VCaP (cell line): ENCODE measurements around the gene FMN1.

ENCODE experiments used
- H3K27ac ChIP-seq: fragments of 450-650 bp; 2 replicates; pipeline ENCODE4 v1.5.1; 2017
- TF ChIP-seq, protein P1 (sequence below): fragments of 450-650 bp; conservative IDR thresholded peaks from 2 replicates; pipeline ENCODE4 v1.5.1; 2017; ENCODE audit warnings: mild to moderate bottlenecking, moderate library complexity

Gene FMN1

DNA sequence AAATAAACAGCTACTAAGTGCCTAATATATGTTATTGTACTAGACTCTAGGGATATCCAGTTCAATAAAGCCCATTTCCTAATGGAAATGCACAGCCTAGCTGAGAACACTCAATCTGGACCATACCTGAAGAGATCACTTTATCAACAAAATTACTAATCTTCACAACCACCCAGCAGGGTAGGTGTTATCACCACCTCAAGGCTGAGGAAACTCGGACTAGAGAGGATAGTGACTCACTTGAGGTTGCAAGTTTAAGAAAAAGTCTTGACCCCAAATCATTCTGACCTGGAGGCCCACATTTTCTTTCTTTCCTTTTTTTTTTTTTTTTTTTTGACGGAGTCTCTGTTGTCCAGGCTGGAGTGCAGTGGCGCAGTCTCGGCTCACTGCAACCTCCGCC, 3.1 kb upstream of the FMN1 start:
- TF ChIP-seq, protein P1, sequence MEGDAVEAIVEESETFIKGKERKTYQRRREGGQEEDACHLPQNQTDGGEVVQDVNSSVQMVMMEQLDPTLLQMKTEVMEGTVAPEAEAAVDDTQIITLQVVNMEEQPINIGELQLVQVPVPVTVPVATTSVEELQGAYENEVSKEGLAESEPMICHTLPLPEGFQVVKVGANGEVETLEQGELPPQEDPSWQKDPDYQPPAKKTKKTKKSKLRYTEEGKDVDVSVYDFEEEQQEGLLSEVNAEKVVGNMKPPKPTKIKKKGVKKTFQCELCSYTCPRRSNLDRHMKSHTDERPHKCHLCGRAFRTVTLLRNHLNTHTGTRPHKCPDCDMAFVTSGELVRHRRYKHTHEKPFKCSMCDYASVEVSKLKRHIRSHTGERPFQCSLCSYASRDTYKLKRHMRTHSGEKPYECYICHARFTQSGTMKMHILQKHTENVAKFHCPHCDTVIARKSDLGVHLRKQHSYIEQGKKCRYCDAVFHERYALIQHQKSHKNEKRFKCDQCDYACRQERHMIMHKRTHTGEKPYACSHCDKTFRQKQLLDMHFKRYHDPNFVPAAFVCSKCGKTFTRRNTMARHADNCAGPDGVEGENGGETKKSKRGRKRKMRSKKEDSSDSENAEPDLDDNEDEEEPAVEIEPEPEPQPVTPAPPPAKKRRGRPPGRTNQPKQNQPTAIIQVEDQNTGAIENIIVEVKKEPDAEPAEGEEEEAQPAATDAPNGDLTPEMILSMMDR = no peak
- no peak overlapping the region for H3K27ac ChIP-seq

DNA sequence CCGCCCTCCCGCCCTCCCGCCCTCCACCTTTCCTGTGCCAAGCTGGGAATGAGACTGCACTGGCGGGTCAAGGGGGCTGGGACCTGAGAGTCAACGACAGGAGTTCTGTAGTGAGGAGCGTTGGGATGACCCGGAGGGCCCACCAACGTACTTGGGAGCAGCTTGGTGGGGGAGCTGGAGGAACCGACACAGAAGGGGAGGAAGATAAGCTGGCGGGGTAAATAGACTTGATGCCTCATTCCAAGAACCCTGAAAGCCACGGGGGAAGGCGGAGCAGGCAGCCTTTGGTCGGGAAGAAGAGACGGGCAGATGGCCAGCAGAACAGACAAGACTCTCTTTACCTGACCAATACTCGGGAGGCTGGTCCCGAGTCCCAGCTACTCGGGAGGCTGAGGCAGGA, 277 bp downstream of the FMN1 start:
- TF ChIP-seq, protein P1 = no peak
- H3K27ac ChIP-seq = no peak overlapping the region

DNA sequence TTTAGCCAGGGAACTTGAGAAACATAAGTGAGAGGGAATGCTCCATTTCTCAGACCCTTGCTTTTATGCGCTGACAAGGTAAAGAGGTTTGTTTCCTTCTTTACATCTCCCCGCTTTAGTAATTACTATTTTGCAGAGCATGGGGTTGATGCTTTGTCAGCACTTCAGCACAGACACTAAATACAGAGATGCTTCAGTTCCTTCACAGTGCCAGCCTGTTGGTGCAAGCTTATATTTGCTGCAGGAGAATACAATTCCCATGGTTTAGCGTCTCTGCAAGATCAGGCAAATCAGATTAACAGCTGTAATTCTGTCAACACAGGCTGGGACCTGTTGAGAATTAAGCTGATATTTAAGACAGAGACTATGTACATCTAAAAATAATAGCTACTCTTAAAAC, 2.9 kb downstream of the FMN1 start:
- no peak overlapping the region for H3K27ac ChIP-seq
- TF ChIP-seq, protein P1 = no peak

DNA sequence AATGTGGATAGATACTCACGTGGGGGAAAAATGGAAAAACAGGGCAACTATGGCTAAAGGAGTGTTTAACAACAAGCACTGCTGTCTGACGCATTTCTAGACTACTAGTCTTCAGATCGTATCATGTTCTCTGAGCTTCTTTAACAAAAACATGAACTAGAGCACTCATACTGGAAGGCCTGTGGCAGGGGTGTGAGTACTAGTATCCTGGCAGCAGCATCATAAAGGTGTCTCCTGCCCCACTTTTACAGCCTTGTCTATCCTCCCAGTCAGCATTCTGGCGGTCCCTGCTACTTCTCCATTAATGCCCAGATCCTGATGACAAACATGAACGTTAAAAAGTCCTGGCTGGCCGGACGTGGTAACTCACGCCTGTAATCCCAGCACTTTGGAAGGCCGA, 4.0 kb downstream of the FMN1 start:
- TF ChIP-seq, protein P1 = no peak

DNA sequence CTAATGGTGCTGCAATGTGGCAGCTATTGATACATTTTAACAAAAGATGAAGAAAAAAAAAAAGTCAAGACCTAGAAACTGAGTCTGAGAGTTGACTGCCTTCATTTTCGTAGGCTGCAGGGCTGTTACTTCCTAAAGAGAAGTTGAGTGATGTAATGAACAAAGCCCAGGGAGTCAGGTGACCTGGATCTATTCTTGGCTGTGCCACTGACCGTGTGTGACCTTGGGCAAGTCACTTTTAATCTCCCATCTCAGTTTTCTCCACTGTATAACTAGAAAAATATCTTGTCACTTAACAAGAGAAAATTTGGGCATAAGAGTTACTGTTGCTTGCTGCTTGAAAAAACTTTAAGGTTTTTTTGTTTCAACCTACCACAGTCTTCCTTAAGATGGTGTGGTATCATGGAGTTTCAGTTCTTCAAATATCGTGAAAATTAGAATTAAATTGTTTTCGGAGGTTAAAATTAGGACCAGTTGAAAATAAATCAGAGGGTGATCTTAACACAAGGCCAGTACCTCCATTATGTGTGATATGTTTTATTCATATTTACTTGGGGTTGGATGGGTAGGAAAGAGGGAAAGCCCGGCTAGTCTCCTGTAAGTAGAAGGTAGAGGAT, 5.8 kb downstream of the FMN1 start:
- TF ChIP-seq, protein P1 = no peak
- no peak overlapping the region for H3K27ac ChIP-seq

More for the DNA sequence above, 4.0 kb downstream of the FMN1 start:
- no peak overlapping the region for H3K27ac ChIP-seq

DNA sequence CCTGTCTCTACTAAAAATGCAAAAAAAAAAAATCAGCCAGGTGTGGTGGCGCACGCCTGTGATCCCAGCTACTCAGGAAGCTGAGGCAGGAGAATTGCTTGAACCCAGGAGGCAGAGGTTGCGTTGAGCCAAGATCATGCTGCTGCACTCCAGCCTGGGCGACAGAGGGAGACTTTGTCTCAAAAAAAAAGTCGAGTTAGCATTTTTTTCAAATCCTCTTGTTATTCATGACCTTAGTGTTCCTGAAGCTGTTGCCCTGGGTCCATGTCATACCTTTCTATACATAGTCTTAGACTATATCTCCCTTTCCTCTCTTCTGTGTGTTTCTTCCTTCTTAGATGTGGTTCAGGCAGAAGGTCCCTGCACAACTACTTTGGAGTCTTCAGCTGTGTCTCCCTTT, 6.4 kb downstream of the FMN1 start:
- TF ChIP-seq, protein P1 = no peak

DNA sequence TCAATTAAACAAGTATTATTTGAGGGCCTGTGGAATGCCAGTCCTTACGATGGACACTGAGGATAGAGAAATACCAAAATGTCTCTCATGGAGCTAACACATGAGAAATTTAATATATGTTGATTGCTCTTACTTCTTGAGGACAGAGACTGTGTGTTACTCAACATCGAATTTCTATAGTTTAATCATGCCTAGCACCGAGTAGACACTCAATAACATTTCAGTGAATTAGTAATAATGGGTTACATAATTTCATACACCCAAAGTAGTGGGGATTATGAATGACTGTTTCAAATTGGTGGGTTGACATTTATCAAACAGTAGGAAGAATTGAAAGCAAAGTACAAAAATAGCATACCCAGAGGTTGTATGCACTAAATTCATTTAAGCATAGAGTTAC, 11.2 kb downstream of the FMN1 start:
- H3K27ac ChIP-seq = no peak overlapping the region
- TF ChIP-seq, protein P1 = no peak

More for the DNA sequence above, 6.4 kb downstream of the FMN1 start:
- H3K27ac ChIP-seq = no peak overlapping the region
